ENCODE results near the gene EMILIN1.
"Not testable (repeated sequence)": the region's sequence is repeated elsewhere in the genome, so short reads cannot be mapped to it uniquely, and the experiment has no call there.

EMILIN1 gene

DNA sequence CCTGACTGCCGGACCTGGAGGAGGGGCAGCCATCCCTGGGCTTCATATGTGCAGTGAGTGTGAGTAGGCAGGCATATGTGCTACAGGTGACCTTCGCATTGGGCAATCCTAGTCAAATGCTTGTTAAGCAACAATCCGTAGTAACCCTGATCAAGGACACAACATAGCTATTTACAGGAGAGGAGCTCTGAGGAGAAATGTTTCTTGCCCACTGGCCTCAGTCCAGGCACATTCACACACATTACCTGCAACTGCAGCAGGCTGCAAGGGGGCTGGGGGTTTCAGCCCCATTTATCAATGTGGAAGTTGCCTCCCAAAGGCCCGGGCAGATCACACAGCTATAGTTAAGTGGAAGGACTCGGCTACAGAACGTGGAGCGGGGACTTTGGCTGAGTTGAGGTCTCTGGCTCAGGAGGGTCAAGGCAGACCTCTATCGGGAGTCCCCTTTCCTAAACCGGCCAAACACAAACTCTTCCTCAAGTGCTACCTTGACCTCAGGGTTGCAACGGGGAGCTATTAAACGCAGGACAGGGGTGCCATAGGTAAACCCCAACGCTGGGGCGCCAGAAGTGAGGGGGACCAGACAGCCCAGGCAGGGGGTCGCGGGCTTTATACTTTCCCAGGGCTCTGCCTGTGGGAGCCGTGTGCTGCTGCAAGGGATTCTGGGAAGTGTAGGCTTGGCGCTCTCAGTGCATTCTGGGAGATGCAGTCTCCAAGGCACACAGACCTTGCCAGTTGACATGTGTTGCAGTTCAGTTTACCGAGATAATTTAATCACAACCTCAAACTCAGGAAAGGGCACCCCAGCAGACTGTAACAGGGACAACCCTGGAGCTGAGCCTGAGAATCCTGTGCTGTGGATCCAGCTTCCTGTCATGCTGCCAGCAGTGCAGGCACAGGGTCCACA is 17.6 kb downstream of the EMILIN1 start:
- no peak for DNase-seq

DNA sequence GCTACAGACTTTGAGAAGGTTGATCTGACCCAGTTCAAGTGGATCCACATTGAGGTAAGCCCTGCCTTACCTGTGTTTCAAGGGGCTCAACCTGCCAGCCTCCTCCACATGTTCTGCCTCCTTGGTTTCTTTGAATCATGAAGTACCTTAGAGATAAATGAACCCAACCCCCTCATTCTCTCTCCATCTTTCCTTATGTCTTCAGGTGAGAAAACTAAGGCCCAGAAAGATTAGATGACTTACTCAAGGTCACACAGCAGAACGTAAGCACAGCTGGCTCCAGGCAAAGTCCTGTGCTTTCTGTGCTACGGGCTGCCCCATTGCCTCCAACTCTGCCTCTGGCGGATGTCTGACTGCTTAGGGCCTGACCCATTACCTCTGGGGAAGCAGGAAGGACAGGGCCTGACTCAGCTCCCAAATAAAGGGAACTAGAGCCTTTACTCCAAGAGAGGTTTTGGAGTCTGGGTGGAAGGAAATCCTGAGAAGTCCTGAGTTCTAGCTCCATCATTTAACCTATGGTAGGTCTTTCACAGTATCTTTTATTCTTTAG is 18.4 kb downstream of the EMILIN1 start:
- DNase-seq, result no peak

DNA sequence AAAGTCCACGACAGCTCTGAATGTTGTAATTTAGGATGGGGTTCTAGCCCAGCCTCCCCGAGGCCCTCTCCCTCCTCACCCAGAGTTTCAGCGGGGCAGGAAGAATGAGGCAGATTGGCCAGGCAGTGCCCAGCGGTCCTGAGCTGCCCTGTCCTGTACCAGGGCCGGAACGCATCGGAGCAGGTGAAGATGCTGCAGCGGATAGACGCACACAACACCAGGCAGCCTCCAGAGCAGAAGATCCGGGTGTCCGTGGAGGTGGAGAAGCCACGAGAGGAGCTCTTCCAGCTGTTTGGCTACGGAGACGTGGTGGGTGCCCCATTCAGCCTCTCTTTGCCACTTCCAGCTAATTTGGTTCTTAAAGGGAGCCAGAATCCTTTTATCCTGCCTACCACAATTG is 18.9 kb downstream of the EMILIN1 start:
- no peak for DNase-seq

DNA sequence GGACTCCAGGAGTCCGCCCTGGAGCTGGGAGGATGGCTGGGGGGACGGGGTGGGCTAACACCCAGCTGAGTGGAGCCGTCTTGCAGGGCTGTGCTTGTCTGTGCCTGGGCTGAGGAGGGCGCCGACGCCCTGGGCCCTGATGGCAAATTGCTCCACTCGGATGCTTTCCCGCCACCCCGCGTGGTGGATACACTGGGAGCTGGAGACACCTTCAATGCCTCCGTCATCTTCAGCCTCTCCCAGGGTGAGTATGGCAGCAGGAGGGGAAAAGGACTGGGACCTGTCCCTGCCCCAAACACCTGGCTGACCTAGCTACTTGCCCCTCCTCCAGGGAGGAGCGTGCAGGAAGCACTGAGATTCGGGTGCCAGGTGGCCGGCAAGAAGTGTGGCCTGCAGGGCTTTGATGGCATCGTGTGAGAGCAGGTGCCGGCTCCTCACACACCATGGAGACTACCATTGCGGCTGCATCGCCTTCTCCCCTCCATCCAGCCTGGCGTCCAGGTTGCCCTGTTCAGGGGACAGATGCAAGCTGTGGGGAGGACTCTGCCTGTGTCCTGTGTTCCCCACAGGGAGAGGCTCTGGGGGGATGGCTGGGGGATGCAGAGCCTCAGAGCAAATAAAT is 21.0 kb downstream of the EMILIN1 start:
- DNase-seq, result no peak

DNA sequence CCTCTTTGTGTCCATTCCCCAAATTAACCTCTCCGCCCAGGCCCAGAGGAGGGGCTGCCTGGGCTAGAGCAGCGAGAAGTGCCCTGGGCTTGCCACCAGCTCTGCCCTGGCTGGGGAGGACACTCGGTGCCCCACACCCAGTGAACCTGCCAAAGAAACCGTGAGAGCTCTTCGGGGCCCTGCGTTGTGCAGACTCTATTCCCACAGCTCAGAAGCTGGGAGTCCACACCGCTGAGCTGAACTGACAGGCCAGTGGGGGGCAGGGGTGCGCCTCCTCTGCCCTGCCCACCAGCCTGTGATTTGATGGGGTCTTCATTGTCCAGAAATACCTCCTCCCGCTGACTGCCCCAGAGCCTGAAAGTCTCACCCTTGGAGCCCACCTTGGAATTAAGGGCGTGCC is 21.6 kb downstream of the EMILIN1 start:
- DNase-seq, result no peak

DNA sequence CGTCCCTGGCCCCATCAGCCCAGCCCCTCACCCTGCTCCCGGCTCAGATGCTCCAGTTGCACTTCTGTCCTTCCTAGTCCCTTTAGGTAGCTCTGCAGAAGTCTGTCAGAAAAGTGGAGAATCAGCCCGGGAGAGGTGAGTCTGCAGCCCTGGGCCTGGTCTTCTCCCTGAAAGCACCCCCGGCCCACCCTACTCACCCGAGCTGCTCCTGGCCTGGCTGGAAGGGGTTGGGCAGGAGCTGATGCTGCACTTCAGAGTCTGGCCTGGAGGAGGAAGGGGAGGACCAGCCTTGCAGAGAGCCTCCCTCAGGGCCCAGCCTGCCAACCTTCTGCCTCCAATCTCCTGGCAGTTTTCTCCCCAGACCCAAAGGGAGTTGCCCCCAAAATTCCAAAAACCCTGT is 23.9 kb downstream of the EMILIN1 start:
- no peak for DNase-seq

DNA sequence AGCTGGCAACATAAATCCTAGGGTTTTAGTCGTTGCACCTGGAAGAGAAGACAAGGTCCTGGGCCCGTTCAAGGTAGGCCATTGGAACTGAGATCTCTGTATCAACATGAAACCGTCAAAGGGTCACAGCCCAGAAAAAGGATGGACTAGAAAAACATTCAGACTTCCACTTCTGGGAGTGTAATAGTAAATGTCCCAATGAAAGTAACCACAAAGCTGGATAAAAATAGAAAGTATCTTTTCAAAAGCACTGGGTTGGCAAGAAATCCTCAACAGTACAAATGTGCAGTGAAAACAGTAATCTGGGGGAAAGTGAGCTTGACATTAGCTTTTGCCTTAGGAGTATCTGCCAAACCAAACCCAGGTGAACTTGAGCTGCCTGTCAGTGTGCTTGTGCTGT is 27.6 kb downstream of the EMILIN1 start:
- DNase-seq, result no peak

DNA sequence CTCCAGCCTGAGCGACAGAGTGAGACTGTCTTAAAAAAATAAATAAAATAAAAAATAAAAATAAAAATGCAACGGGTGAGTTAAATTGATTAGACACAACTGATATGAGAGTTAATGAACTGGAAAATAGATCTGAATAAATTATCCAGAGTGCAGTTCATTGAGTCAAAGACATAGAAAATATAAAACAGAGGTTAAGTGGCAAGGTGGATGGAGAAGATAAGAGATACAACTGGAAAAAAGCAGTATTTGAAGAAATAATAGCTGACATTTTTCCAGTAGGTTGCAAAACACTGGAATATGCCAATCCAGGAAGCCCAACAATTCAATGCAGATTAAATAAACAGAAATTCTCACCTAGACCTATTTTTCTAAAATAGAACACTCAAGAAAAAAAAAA is 29.8 kb downstream of the EMILIN1 start:
- no peak for DNase-seq

DNA sequence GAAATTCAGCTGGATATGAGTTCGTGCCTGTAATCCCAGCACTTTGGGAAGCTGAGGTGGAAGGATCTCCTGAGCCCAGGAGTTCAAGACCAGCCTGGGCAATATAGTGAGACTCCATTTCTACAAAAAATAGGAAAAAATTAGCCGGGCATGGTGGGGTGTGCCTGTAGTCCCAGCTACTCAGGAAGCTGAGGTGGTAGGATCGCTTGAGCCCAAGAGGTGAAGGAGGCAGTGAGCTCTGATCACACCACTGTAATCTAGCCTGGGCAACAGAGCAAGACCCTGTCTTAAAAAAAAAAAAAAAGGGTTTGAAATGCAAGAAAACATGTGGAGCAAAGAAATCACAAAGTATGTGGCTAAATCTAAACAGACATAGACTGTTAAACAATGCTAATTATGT is 30.7 kb downstream of the EMILIN1 start:
- DNase-seq, result no peak

DNA sequence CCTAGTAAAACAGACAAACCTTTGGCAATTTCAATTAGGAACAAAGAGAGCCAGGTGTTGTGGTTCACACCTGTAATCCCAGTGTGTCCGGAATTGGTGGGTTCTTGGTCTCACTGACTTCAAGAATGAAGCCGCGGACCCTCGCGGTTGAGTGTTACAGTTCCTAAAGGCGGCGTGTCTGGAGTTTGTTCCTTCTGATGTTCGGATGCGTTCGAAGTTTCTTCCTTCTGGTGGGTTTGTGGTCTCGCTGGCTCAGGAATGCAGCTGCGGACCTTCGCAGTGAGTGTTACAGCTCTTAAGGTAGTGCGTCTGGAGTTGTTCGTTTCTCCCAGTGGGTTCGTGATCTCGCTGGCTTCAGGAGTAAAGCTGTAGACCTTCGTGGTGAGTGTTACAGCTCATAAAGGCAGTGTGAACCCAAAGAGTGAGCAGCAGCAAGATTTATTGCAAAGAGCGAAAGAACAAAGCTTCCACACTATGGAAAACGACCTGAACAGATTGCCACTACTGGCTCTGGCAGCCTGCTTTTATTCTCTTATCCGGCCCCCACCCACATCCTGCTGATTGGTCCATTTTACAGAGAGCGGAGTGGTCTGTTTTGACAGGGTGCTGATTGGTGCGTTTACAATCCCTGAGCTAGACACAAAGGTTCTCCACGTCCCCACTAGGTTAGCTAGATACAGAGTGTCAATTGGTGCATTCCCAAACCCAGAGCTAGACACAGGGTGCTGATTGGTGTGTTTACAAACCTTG is 32.4 kb downstream of the EMILIN1 start:
- DNase-seq, result not testable (repeated sequence)

DNA sequence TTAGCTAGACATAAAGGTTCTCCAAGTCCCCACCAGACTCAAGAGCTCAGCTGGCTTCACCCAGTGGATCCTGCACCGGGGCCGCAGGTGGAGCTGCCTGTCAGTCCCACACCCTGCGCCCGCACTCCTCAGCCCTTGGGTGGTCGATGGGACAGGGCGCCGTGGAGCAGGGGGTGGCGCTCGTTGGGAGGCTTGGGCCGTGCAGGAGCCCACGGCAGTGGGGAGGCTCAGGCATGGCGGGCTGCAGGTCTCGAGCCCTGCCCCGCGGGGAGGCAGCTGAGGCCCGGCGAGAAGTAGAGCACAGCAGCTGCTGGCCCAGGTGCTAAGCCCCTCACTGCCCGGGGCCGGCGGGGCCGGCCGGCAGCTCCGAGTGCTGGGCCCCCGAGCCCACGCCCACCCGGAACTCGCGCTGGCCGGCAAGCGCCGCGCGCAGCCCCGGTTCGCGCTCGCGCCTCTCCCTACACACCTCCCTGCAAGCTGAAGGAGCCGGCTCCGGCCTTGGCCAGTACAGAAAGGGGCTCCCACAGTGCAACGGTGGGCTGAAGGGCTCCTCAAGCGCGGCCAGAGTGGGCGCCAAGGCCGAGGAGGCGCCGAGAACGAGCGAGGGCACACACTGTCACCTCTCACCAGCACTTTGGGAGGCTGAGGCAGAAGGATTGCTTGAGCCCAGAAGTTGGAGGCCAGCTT is 33.1 kb downstream of the EMILIN1 start:
- not testable (repeated sequence) for DNase-seq

DNA sequence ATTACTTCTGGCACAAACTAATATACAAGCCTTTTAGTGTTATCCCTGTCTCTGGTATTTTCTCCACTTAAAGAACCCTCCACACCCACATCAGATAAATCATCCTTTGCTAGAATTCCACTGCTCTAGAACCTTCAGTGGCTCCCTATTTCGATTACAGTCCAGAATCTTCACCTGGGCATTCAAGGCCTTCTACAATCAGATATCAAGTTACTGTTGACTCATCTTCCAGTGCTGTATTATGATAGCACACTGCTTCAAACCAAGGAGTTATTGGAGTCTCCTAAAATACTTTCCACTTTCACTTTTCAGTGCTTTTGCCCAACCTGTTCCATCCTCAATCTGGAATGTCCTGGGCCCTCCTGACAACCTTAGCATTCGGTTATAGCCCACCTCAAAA is 37.1 kb downstream of the EMILIN1 start:
- DNase-seq, result no peak

DNA sequence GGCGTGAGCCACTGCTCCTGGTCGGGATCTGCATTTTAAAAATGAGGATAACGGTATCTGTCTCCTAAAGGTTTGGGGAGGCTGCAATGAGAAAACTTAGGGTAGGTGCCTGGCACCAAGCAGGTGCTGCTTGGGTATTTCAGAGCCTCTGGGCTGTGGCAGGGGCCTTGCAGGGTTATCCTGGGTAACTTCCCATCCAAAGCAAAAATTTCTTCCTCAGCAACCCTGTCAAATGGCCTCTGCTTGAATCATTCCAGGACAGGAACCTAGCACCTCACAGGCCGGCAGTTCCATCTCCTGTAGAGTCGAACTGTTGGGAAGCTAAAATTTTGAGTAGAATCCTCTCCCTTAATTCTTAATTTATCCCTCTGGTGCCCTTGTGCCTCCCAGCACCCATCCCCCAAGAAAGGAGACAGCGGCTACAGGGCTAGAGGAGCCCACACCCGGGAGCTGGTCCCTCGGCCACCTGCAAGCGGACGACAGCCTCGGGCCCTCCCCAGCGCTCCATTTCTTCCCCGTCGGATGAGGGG is 39.6 kb downstream of the EMILIN1 start:
- no peak for DNase-seq

DNA sequence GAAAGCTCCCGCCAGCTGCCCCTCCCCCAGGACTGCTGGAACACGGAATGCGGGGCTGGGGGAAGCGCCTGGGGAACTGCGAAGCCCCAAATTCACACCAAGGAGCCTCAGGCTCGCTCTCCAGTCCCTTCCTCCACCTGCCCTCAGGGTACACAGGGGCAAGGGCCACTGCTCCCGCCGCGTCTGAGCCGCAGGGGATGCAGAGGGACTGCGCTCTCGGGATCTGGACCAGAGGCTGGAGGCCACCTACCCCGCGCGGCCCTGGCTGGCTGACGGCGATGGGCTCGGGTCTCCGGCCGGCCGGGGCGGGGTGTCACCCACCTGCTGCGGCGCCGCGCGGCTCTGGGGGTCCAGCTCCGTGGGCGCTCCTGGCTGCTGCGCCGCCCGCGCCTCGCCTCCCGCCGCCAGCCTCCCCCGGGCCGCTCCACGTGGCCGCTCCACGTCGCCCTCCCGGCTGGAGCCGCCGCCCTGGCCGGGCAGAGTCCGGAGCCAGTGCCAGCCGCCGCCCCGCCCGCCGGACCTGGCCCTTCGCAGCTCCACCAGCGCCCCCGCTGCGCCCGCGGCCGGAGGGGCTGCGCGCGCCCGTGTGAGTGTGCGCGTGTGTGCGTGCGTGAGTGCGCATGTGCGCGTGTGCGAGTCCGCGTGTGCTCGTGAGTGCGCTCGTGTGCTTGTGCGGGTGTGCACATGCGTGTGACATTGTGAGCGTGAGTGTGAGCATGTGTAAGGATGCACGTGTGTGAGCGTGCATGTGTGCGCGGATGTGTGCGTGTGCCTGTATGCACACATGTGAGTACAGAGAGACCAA is 40.3 kb downstream of the EMILIN1 start, which contains the start of gene CGREF1:
CGREF1 (minus strand) TSS at position 604 of the 805 bp plus-strand sequence. CDS start 14,762 bp downstream, outside the sequence.
- DNase-seq, result no peak

DNA sequence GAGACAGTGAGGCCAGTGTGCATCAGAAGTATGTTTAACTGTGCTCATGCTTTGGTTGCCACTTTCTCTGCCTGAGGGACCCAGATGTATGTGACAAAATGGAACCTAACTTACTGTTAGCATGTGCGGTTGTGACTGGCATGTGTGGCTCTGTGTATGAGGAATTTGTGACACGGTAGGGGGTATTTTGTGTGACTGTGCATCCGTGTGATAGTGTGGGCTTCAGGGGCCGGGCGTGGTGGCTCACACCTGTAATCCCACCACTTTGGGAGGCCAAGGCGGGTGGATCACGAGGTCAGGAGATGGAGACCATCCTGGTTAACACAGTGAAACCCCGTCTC is 40.9 kb downstream of the EMILIN1 start:
- not testable (repeated sequence) for DNase-seq

DNA sequence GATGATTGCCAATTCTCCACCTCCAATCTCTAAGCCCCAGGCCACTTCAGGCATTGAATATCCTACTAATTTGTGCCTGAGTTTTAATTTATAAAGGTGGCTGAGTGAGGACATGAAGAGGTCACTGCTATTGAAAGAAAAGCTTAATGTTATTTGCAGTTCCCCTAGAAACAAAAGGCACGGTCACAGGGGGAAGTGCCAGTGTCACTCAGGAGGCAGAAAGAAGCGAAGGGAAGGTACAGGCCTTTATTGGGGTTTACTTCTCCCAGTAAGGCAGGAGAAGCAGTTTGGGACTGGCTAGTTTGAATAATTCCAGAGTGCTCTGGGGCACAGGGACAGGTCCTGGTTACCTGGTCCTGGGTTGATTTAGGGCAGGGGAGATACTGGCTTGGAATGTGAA is 43.5 kb downstream of the EMILIN1 start:
- DNase-seq, result no peak

DNA sequence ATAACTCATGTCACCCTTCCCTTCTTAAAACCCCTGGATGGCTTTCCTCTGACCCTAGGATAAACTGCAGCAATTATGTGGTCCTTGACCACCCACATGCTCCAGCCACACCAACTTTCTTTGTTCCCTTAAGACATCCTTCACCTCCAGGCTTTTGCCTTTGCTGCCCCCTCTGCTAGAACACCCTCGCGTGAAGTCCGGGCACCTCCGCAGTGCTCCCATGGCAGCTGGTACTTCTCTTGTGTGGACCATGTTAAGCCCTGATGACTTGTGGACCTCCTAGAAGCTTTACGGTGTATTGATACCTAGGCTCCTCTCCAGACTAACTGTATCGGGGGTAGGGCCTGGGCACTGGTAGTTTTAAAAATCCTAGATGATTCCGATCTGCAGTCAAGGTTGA is 44.4 kb downstream of the EMILIN1 start:
- DNase-seq, result no peak

DNA sequence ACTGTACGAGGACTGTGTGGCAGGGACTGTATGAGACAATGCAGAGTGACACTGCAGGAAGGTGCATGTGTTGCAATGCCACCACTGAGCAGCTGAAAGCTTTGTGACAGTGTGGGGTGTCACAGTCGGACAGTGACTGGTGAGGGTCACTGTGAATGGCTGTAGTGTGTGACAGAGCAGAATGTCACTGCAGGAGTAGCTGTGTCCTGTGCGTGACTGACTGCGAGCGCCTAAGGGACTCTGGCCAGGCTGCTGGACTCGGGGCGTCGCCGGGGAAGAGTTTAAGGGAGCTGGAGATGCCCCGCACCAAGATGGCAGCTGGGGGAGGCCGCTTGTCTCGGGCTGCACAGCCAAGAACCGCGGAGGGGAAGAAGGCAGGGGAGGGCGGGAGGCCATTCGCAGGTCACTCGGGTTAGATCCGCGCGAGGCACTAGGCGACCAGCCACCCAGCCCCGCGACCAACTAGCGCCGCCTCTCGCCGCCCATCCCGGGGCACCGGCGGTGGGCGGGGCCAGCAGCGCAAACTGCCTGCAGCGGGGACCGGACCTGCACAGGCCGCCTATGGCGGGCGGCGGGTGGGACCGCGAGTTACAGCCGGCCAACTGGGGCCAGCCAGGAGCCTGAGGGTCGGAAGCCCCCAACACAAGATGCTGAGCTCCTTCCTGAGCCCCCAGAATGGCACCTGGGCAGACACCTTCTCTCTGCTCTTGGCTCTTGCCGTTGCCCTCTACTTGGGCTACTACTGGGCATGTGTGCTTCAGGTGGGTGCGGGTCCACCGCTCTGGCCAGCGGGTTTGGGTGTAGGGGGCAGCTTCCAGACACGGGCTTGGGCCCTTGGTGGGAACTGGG is 45.1 kb downstream of the EMILIN1 start, which contains the start of gene ABHD1:
ABHD1 (plus strand) TSS at position 514 of the 849 bp plus-strand sequence; CDS start at position 648, 134 bp downstream.
- DNase-seq, result no peak

DNA sequence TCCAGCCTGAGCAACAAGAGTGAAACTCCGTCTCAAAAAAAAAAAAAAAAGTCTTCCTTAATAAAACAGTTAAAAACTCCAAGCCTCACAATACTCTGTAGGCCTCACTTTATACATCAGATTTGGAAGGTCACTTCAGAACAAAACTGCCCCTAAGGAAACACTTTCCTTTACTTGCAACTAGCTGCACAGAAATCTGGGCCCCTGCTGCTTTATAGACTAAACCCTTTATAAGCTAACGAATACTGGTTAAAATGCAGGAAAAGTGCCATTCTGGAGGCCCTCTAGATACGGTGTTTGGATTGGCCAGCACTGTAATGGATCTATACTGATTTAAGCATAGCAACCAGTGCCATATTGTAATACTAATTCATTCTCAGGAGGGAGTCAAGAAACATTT is 46.7 kb downstream of the EMILIN1 start:
- no peak for DNase-seq

DNA sequence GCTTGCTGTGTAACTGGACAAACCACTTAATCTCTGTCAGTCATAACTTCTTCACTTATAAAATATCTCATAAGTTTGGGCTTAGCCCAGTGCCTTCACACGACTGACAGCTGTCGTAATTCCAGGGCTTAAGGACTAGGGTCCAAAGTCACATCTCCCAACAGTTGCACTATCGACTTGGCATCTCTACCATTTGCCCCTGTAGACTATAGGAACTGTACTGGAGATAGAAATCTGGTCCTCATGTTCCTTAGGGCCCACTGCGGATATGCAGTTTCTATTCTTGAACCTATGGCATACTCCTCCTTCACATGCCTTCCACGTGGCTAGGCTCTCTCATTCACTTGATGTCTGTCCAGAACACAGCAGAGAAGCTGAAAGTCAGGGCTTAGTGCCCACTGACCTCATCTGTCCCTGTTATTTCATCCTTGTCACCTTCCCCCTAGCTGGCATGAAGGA is 47.9 kb downstream of the EMILIN1 start:
- DNase-seq, result no peak

Measured in KG1 (cell line).